Mesenchymal stem cell (in vitro differentiated cells and primary cell): ENCODE measurements around the gene TEX13D.

Experiments used
- DNase-seq: peaks from one replicate; pipeline ENCODE4 v3.0.0-alpha.2; 2013
- H2AFZ ChIP-seq: one replicate; pipeline ENCODE4 v1.6.1; 2013; ENCODE audit warnings: low read depth, mild to moderate bottlenecking, control low read depth, inconsistent platforms, low read length, moderate library complexity
- H2AK5ac ChIP-seq: 2 replicates; pipeline ENCODE4 v1.6.1; 2013; ENCODE audit warnings: low read length, moderate library complexity, mild to moderate bottlenecking, inconsistent platforms; ENCODE audit not compliant: severe bottlenecking
- H2BK120ac ChIP-seq: one replicate; pipeline ENCODE4 v1.6.1; 2013; ENCODE audit warnings: low read depth, mild to moderate bottlenecking, inconsistent platforms, low read length, moderate library complexity
- H2BK12ac ChIP-seq, 2 experiments: one replicate each; pipeline ENCODE4 v1.6.1; 2013; ENCODE audit warnings: inconsistent platforms in 2 of 2, low read length in 2 of 2, mild to moderate bottlenecking in 2 of 2, moderate library complexity in 2 of 2, control low read depth in 1 of 2
- H2BK15ac ChIP-seq: one replicate; pipeline ENCODE4 v1.6.1; 2013; ENCODE audit warnings: mild to moderate bottlenecking, low read depth, inconsistent platforms; ENCODE audit not compliant: poor library complexity, severe bottlenecking
- H2BK5ac ChIP-seq: 2 replicates; pipeline ENCODE4 v1.6.1; 2013; ENCODE audit warnings: low read depth, mild to moderate bottlenecking, low read length, control low read depth, inconsistent platforms; ENCODE audit not compliant: poor library complexity, severe bottlenecking
- H3K14ac ChIP-seq, 2 experiments: one replicate each; pipeline ENCODE4 v1.6.1; 2013; ENCODE audit warnings: inconsistent platforms in 2 of 2, low read length in 2 of 2, control low read depth in 1 of 2, mild to moderate bottlenecking in 1 of 2, moderate library complexity in 1 of 2
- H3K18ac ChIP-seq, 2 experiments: one replicate each; pipeline ENCODE4 v1.6.1; 2013; ENCODE audit warnings: inconsistent platforms in 2 of 2, low read length in 2 of 2, control low read depth in 1 of 2, low read depth in 1 of 2, mild to moderate bottlenecking in 1 of 2
- H3K23ac ChIP-seq, 2 experiments: one replicate each; pipeline ENCODE4 v1.6.1; 2013; ENCODE audit warnings: inconsistent platforms in 2 of 2, low read length in 2 of 2, mild to moderate bottlenecking in 2 of 2, moderate library complexity in 2 of 2, control low read depth in 1 of 2
- H3K27ac ChIP-seq: 2 replicates; pipeline ENCODE4 v1.5.1; 2013; ENCODE audit warnings: mild to moderate bottlenecking, moderate library complexity, low read length, control low read depth, inconsistent platforms; ENCODE audit not compliant: poor library complexity, severe bottlenecking
- H3K27me3 ChIP-seq, 2 experiments: 2 replicates each; pipeline versions ENCODE4 v1.6.1 to v1.7.0; 2013; ENCODE audit warnings: low read length in 2 of 2, mild to moderate bottlenecking in 2 of 2, moderate library complexity in 2 of 2, control low read depth in 1 of 2, inconsistent platforms in 1 of 2; ENCODE audit not compliant: control insufficient read depth in 1 of 2, insufficient read depth in 1 of 2
- H3K36me3 ChIP-seq, 2 experiments: 2 replicates each; pipeline versions ENCODE4 v1.6.1 to v1.7.0; 2013; ENCODE audit warnings: low read length in 2 of 2, control low read depth in 1 of 2, inconsistent platforms in 1 of 2, low read depth in 1 of 2, mild to moderate bottlenecking in 1 of 2; ENCODE audit not compliant: insufficient read depth in 2 of 2, control insufficient read depth in 1 of 2
- H3K4ac ChIP-seq, 2 experiments: one replicate each; pipeline ENCODE4 v1.6.1; 2013; ENCODE audit warnings: inconsistent platforms in 2 of 2, low read length in 2 of 2, mild to moderate bottlenecking in 2 of 2, moderate library complexity in 2 of 2, control low read depth in 1 of 2, low read depth in 1 of 2
- H3K4me1 ChIP-seq: 2 replicates; pipeline ENCODE4 v1.6.1; 2013; ENCODE audit warnings: low read depth, low read length, control low read depth; ENCODE audit not compliant: control insufficient read depth, insufficient read depth
- H3K4me2 ChIP-seq: 2 replicates; pipeline ENCODE4 v1.6.1; 2013; ENCODE audit warnings: low read length, mild to moderate bottlenecking, inconsistent platforms; ENCODE audit not compliant: poor library complexity, severe bottlenecking
- H3K4me3 ChIP-seq, 2 experiments: 2 replicates each; pipeline versions ENCODE4 v1.5.1 to v1.7.0; 2013; ENCODE audit warnings: low read length in 2 of 2, mild to moderate bottlenecking in 2 of 2, control low read depth in 1 of 2, low read depth in 1 of 2; ENCODE audit not compliant: insufficient read depth in 1 of 2
- H3K79me1 ChIP-seq: replicated peaks from 2 replicates; pipeline ENCODE4 v1.6.1; 2013; ENCODE audit warnings: mild to moderate bottlenecking, control low read depth, low read length, inconsistent platforms; ENCODE audit not compliant: poor library complexity, severe bottlenecking
- H3K9ac ChIP-seq: 2 replicates; pipeline ENCODE4 v1.7.0; 2013; ENCODE audit warnings: mild to moderate bottlenecking, low read length, moderate library complexity
- H3K9me3 ChIP-seq: 2 replicates; pipeline ENCODE4 v1.7.0; 2013; ENCODE audit warnings: mild to moderate bottlenecking, low read length; ENCODE audit not compliant: control insufficient read depth
- H4K8ac ChIP-seq: one replicate; pipeline ENCODE4 v1.6.1; 2013; ENCODE audit warnings: inconsistent platforms, mild to moderate bottlenecking, low read length, moderate library complexity
- H4K91ac ChIP-seq: one replicate; pipeline ENCODE4 v1.6.1; 2013; ENCODE audit warnings: mild to moderate bottlenecking, low read length, inconsistent platforms
- whole genome bisulfite sequencing: methylation state at CpG from one replicate; pipeline ENCODE4 v1.1.7; 2013; ENCODE audit warnings: mixed read lengths; 5-methylcytosine and 5-hydroxymethylcytosine counted together

TEX13D gene

GRCh38 chrX:124344246-124344645, 11.8 kb downstream of the TEX13D start:
- H3K18ac ChIP-seq: no peak overlapping the region
- H3K9me3 ChIP-seq: no peaks in the 10 kb centered on the region
- H3K4me1 ChIP-seq: no peaks in the 10 kb centered on the region
- H2BK5ac ChIP-seq: no peak overlapping the region
- H3K4me3 ChIP-seq: no peak overlapping the region
- H2BK120ac ChIP-seq: no peak overlapping the region
- no peak overlapping the region for H3K4me2 ChIP-seq
- no peak overlapping the region for H2BK12ac ChIP-seq
- H2AK5ac ChIP-seq: no peak overlapping the region
- WGBS: 85% methylated on average over 3 of the region's 4 CpGs
- H3K79me1 ChIP-seq: no peaks in the 10 kb centered on the region
- H2BK15ac ChIP-seq: no peak overlapping the region
- H4K8ac ChIP-seq: no peak overlapping the region
- H3K14ac ChIP-seq: no peak overlapping the region
- no peak overlapping the region for H3K23ac ChIP-seq
- H2AFZ ChIP-seq: no peak overlapping the region
- no peaks in the 10 kb centered on the region for H3K27me3 ChIP-seq
- H3K9ac ChIP-seq: no peak overlapping the region
- H4K91ac ChIP-seq: no peak overlapping the region
- no peak overlapping the region for H3K4ac ChIP-seq
- H3K27ac ChIP-seq: no peak overlapping the region
- DNase-seq: no peak
- H3K36me3 ChIP-seq: no peaks in the 10 kb centered on the region

GRCh38 chrX:124346117-124346876, 13.8 kb downstream of the TEX13D start, which contains the start of gene SH2D1A:
Gene SH2D1A, plus strand, starts transcription at chrX:124346563. Its CDS starts 80 bp downstream, at chrX:124346643.
- no peak within 1 kb of the TSS for H3K14ac ChIP-seq
- no peak within 1 kb of the TSS for H2BK15ac ChIP-seq
- H3K27ac ChIP-seq: no peak within 1 kb of the TSS
- H2BK120ac ChIP-seq: no peak within 1 kb of the TSS
- no peaks in the 10 kb centered on the region for H3K9me3 ChIP-seq
- no peak within 1 kb of the TSS for H2AK5ac ChIP-seq
- no peak within 1 kb of the TSS for H2BK12ac ChIP-seq
- H4K91ac ChIP-seq: no peak within 1 kb of the TSS
- H2AFZ ChIP-seq: no peak within 1 kb of the TSS
- no peak for DNase-seq
- no peaks in the 10 kb centered on the region for H3K4me1 ChIP-seq
- no peak within 1 kb of the TSS for H3K18ac ChIP-seq
- WGBS: 94% methylated on average over 13 of the region's 19 CpGs
- no peak within 1 kb of the TSS for H3K4me3 ChIP-seq
- H3K4ac ChIP-seq: no peak within 1 kb of the TSS
- H3K27me3 ChIP-seq: no peaks in the 10 kb centered on the region
- H2BK5ac ChIP-seq: no peak within 1 kb of the TSS
- H3K9ac ChIP-seq: no peak within 1 kb of the TSS
- H3K36me3 ChIP-seq: no peaks in the 10 kb centered on the region
- H3K23ac ChIP-seq: no peak within 1 kb of the TSS
- H4K8ac ChIP-seq: no peak within 1 kb of the TSS
- H3K4me2 ChIP-seq: no peak within 1 kb of the TSS
- H3K79me1 ChIP-seq: no peaks in the 10 kb centered on the region

- 90% methylated on average over 12 of the region's 15 CpGs for WGBS
- Histone ChIP-seq H3K27me3 (no peaks in the 10 kb centered on the region), H3K9me3 (no peaks in the 10 kb centered on the region), H4K91ac (no peak overlapping the region), H3K9ac (no peak overlapping the region), H2BK12ac (no peak overlapping the region), H2BK5ac (no peak overlapping the region), H2BK15ac (no peak overlapping the region), H3K27ac (no peak overlapping the region), H3K23ac (no peak overlapping the region), H3K4me2 (no peak overlapping the region), H2BK120ac (no peak overlapping the region), H2AK5ac (no peak overlapping the region), H3K4me3 (no peak overlapping the region), H3K4ac (no peak overlapping the region), H3K79me1 (no peaks in the 10 kb centered on the region), H2AFZ (no peak overlapping the region), H3K4me1 (no peaks in the 10 kb centered on the region), H3K14ac (no peak overlapping the region), H3K18ac (no peak overlapping the region), H3K36me3 (no peaks in the 10 kb centered on the region), H4K8ac (no peak overlapping the region)
- DNase-seq: no peak
Measured at GRCh38 chrX:124346877-124347241, 14.4 kb downstream of the TEX13D start.

GRCh38 chrX:124347242-124347641, 14.8 kb downstream of the TEX13D start:
- Histone ChIP-seq H3K14ac (no peak overlapping the region), H2BK120ac (no peak overlapping the region), H3K27me3 (no peaks in the 10 kb centered on the region), H2BK15ac (no peak overlapping the region), H3K4me3 (no peak overlapping the region), H3K4me2 (no peak overlapping the region), H2BK5ac (no peak overlapping the region), H4K91ac (no peak overlapping the region), H3K23ac (no peak overlapping the region), H3K27ac (no peak overlapping the region), H2AK5ac (no peak overlapping the region), H3K4me1 (no peaks in the 10 kb centered on the region), H2AFZ (no peak overlapping the region), H4K8ac (no peak overlapping the region), H3K18ac (no peak overlapping the region), H3K9ac (no peak overlapping the region), H2BK12ac (no peak overlapping the region), H3K9me3 (no peaks in the 10 kb centered on the region), H3K36me3 (no peaks in the 10 kb centered on the region), H3K4ac (no peak overlapping the region), H3K79me1 (no peaks in the 10 kb centered on the region)
- no peak for DNase-seq
- WGBS: 50% methylated on average over 2 of the region's 5 CpGs
